SHP77 treated with DMSO at 0.1 percent for 48 hours (cell line): ENCODE data around the gene C1orf105.
"Not testable (repeated sequence)": the region's sequence is repeated elsewhere in the genome, so short reads cannot be mapped to it uniquely, and the experiment has no call there.

Experiments
- DNase-seq: peaks from one replicate; lab custom pipeline; 2025; lab: John Stamatoyannopoulos, UW

The C1orf105 gene

GRCh38 chr1:172427191-172427590 is 6.7 kb downstream of the C1orf105 start:
- DNase-seq, result no peak

- peak; percentile 70 for DNase-seq
Observed at GRCh38 chr1:172429331-172430127, 9.0 kb downstream of the C1orf105 start.

- DNase-seq, result no peak
Observed at GRCh38 chr1:172430128-172430454, 9.6 kb downstream of the C1orf105 start.

GRCh38 chr1:172431204-172431603 is 10.7 kb downstream of the C1orf105 start:
- no peak for DNase-seq

GRCh38 chr1:172431721-172432192 is 11.3 kb downstream of the C1orf105 start:
- no peak for DNase-seq

- not testable (repeated sequence) for DNase-seq
Observed at GRCh38 chr1:172437183-172437582, 16.7 kb downstream of the C1orf105 start.

- no peak for DNase-seq
Observed at GRCh38 chr1:172442404-172442803, 21.9 kb downstream of the C1orf105 start.

GRCh38 chr1:172442843-172443565 is 22.5 kb downstream of the C1orf105 start:
- DNase-seq, result no peak

GRCh38 chr1:172443666-172444453 is 23.4 kb downstream of the C1orf105 start, which contains the start of gene PIGC:
Gene PIGC, minus strand, starts transcription at chr1:172444069. Its CDS starts 1,447 bp downstream, at chr1:172442622.
- DNase-seq, result peak; percentile 71

- DNase-seq, result no peak
Observed at GRCh38 chr1:172446547-172446946, 26.1 kb downstream of the C1orf105 start.

- DNase-seq, result no peak
Observed at GRCh38 chr1:172447641-172448040, 27.2 kb downstream of the C1orf105 start.

GRCh38 chr1:172448995-172449584 is 28.6 kb downstream of the C1orf105 start:
- DNase-seq, result no peak

- peak; percentile 89 for DNase-seq
Observed at GRCh38 chr1:172449585-172450523, 29.4 kb downstream of the C1orf105 start.

GRCh38 chr1:172450524-172450885 is 30.0 kb downstream of the C1orf105 start:
- peak; percentile 52 for DNase-seq

- DNase-seq, result peak; percentile 52
Observed at GRCh38 chr1:172451002-172451443, 30.5 kb downstream of the C1orf105 start.

- DNase-seq, result no peak
Observed at GRCh38 chr1:172452536-172453152, 32.2 kb downstream of the C1orf105 start.

- DNase-seq, result no peak
Observed at GRCh38 chr1:172453153-172453545, 32.7 kb downstream of the C1orf105 start.

GRCh38 chr1:172453607-172454006 is 33.1 kb downstream of the C1orf105 start:
- DNase-seq, result no peak

GRCh38 chr1:172455451-172455850 is 35.0 kb downstream of the C1orf105 start:
- no peak for DNase-seq

- no peak for DNase-seq
Observed at GRCh38 chr1:172456344-172456769, 35.9 kb downstream of the C1orf105 start.
